HepG2 (cell line): ENCODE data around the gene HSPA1L. TPM values are rescaled to one million over a fixed set of nuclear protein-coding genes. Genes with fewer than 3 reads are reported as not detected.
A peak's percentile ranks its signal among the peaks of the same experiment; 100 is the strongest.

Experiments
- CENPBD1 ChIP-seq: sonication (generic); formaldehyde crosslinking; IDR thresholded peaks from 2 replicates; pipeline ENCODE4 v1.8.0; 2022; ENCODE audit warnings: missing genetic modification reagents, low read depth, mild to moderate bottlenecking, borderline replicate concordance
- E2F1 ChIP-seq: sonication (generic); formaldehyde crosslinking; IDR thresholded peaks from 2 replicates; pipeline ENCODE4 v1.5.0; 2020; ENCODE audit warnings: missing genetic modification reagents
- ELF4 ChIP-seq: sonication (generic); formaldehyde crosslinking; IDR thresholded peaks from 2 replicates; pipeline ENCODE4 v1.5.0; 2020; ENCODE audit warnings: missing genetic modification reagents, mild to moderate bottlenecking, moderate library complexity, borderline replicate concordance
- EP300 ChIP-seq, 3 experiments: sonication (generic) in 1 of 3; formaldehyde crosslinking in 1 of 3; IDR thresholded peaks; 2 replicates each; pipeline versions ENCODE4 v1.5.1 to v1.6.1; 2011 to 2020; ENCODE audit warnings: low read depth in 2 of 3, low read length in 2 of 3, borderline replicate concordance in 1 of 3, improper control_type of control experiment in 1 of 3, mild to moderate bottlenecking in 1 of 3, missing genetic modification reagents in 1 of 3, moderate library complexity in 1 of 3
- GABPB1 ChIP-seq: IDR thresholded peaks from 2 replicates; pipeline ENCODE4 v1.6.1; 2016; ENCODE audit warnings: mild to moderate bottlenecking, missing genetic modification reagents, moderate library complexity, missing compliant biosample characterization
- HBP1 ChIP-seq: IDR thresholded peaks from 2 replicates; pipeline ENCODE4 v1.6.1; 2016; ENCODE audit warnings: low read depth, control low read depth
- HNF1B ChIP-seq: sonication (generic); formaldehyde crosslinking; IDR thresholded peaks from 2 replicates; pipeline ENCODE4 v1.5.1; 2020; ENCODE audit warnings: mild to moderate bottlenecking, moderate library complexity, missing genetic modification reagents
- IRF2 ChIP-seq: IDR thresholded peaks from 2 replicates; pipeline ENCODE4 v1.6.1; 2018; ENCODE audit warnings: missing genetic modification reagents, missing compliant biosample characterization
- RNF2 ChIP-seq: fragments of 450-650 bp; conservative IDR thresholded peaks from 2 replicates; pipeline ENCODE4 v1.6.1; 2016; ENCODE audit warnings: low read depth
- SNAPC5 ChIP-seq: sonication (generic); formaldehyde crosslinking; IDR thresholded peaks from 2 replicates; pipeline ENCODE4 v1.8.1; 2023; ENCODE audit warnings: mild to moderate bottlenecking, missing genetic modification reagents, borderline replicate concordance
- SOX5 ChIP-seq: IDR thresholded peaks from 2 replicates; pipeline ENCODE4 v1.6.1; 2016; ENCODE audit warnings: borderline replicate concordance
- SP1 ChIP-seq, 2 experiments: fragments of 450-650 bp in 1 of 2; sonication (generic) in 1 of 2; formaldehyde crosslinking in 1 of 2; IDR thresholded peaks; 2 replicates each; pipeline versions ENCODE4 v1.4.0 to v1.6.1; 2016 to 2020; ENCODE audit warnings: missing genetic modification reagents in 1 of 2
- SRF ChIP-seq: IDR thresholded peaks from 2 replicates; pipeline ENCODE4 v1.6.1; 2011; ENCODE audit warnings: mild to moderate bottlenecking, low read depth, low read length, moderate library complexity
- TBL1XR1 ChIP-seq: fragments of 150-350 bp; IDR thresholded peaks from 2 replicates; pipeline ENCODE4 v1.6.1; 2014; ENCODE audit warnings: borderline replicate concordance, low read length; ENCODE audit not compliant: partially characterized antibody
- ZC3H13 ChIP-seq: sonication (generic); formaldehyde crosslinking; IDR thresholded peaks from 2 replicates; pipeline ENCODE4 v1.8.1; 2023; ENCODE audit warnings: mild to moderate bottlenecking, missing genetic modification reagents, moderate library complexity
- ZFP36L1 ChIP-seq: sonication (generic); formaldehyde crosslinking; IDR thresholded peaks from 2 replicates; pipeline ENCODE4 v1.8.0; 2022; ENCODE audit warnings: mild to moderate bottlenecking, missing genetic modification reagents, moderate library complexity
- ZNF274 ChIP-seq: sonication (generic); formaldehyde crosslinking; IDR thresholded peaks from 2 replicates; pipeline ENCODE4 v1.5.1; 2020; ENCODE audit warnings: mild to moderate bottlenecking, missing genetic modification reagents
- ZNF3 ChIP-seq: IDR thresholded peaks from 2 replicates; pipeline ENCODE4 v1.7.0; 2017; ENCODE audit warnings: inconsistent platforms
- ZNF441 ChIP-seq: sonication (generic); formaldehyde crosslinking; IDR thresholded peaks from 2 replicates; pipeline ENCODE4 v1.7.0; 2021; ENCODE audit warnings: missing genetic modification reagents, borderline replicate concordance
- ZNF484 ChIP-seq: sonication (generic); formaldehyde crosslinking; IDR thresholded peaks from 2 replicates; pipeline ENCODE4 v1.5.1; 2020; ENCODE audit warnings: mild to moderate bottlenecking, low read depth, missing genetic modification reagents, borderline replicate concordance
- ZNF740 ChIP-seq: sonication (generic); formaldehyde crosslinking; IDR thresholded peaks from 2 replicates; pipeline ENCODE4 v1.4.0; 2020; ENCODE audit warnings: missing genetic modification reagents
- ZNF879 ChIP-seq: sonication (generic); formaldehyde crosslinking; IDR thresholded peaks from 2 replicates; pipeline ENCODE4 v1.8.1; 2023; ENCODE audit warnings: missing genetic modification reagents
- polyA plus RNA-seq, 8 experiments: library from polyadenylated mRNA; depleted of rRNA in 3 of 8; stranded (reverse) in 7 of 8; unstranded in 1 of 8; fragments of >200 nt; fragmentation: Illumina TruSeq in 4 of 8; extraction: Trizol in 4 of 8; gene quantifications; 2 replicates each; pipeline versions ENCODE4 v1.2.1 to v1.2.3, GENCODE V29; 2011 to 2016; ENCODE audit warnings: low read depth in 4 of 8, missing spikeins in 1 of 8, mixed read lengths in 1 of 8; ENCODE audit not compliant: insufficient read depth in 1 of 8
- total RNA-seq, 5 experiments: library from RNA; depleted of rRNA; stranded (reverse); fragments of >200 nt; fragmentation: Illumina TruSeq; extraction: Trizol; gene quantifications; 2 replicates each; pipeline ENCODE4 v1.2.3, GENCODE V29; 2016; ENCODE audit warnings: low read depth in 1 of 5

Gene HSPA1L
- total and polyA plus RNA-seq, 2 of the 13 experiments (the other 11 are each of a cell fraction or from before 2014, with no cell fraction given): 0.55 to 1.0 TPM

- TF ChIP-seq CENPBD1 (CRISPR knock-in tag) (no peak), SNAPC5 (CRISPR knock-in tag) (peak; percentile 86; the same call in 1 of the 2 replicates), SP1 (IDR thresholded peaks at IDR 0.05) (no peak), SP1 (CRISPR knock-in tag; IDR thresholded peaks at IDR 0.05) (peak; percentile 86), HNF1B (peak; percentile 96), IRF2 (CRISPR knock-in tag) (peak; percentile 32; the same call in 1 of the 2 replicates), ELF4 (no peak), RNF2 (0 out of 2 replicates have a peak, but pooled peaks have one; percentile 52), GABPB1 (CRISPR knock-in tag) (peak; percentile 87), SOX5 (peak; percentile 57; the same call in 1 of the 2 replicates), SRF (no peak), ZFP36L1 (CRISPR knock-in tag) (peak; percentile 86; the same call in 1 of the 2 replicates), ZNF740 (CRISPR knock-in tag) (0 out of 2 replicates have a peak, but pooled peaks have one; percentile 10), HBP1 (CRISPR knock-in tag) (peak; percentile 73; the same call in 1 of the 2 replicates), E2F1 (CRISPR knock-in tag) (peak; percentile 86), ZNF3 (CRISPR knock-in tag) (peak; percentile 29; the same call in 1 of the 2 replicates), ZNF274 (CRISPR knock-in tag) (peak; percentile 78; the same call in 1 of the 2 replicates), EP300 (IDR thresholded peaks at IDR 0.05; ENCODE audit: low read depth in 2 of 2, low read length in 2 of 2) (peak in 1 of 2 experiments; percentile 49; a peak in 2 of 4 replicates), EP300 (CRISPR knock-in tag; IDR thresholded peaks at IDR 0.05; ENCODE audit: borderline replicate concordance) (no peak; the same call in 1 of the 2 replicates), ZNF441 (CRISPR knock-in tag) (peak; percentile 45; the same call in 1 of the 2 replicates), TBL1XR1 (no peak), ZC3H13 (0 out of 2 replicates have a peak, but pooled peaks have one; percentile 20), ZNF484 (no peak; the same call in 1 of the 2 replicates), ZNF879 (CRISPR knock-in tag) (peak; percentile 92)
Measured at GRCh38 chr6:31862344-31863235, 47.5 kb upstream of the HSPA1L start, which contains the start of gene NEU1 (continued).
